ENCODE results near the gene ZNF584.

ZNF584 gene

DNA sequence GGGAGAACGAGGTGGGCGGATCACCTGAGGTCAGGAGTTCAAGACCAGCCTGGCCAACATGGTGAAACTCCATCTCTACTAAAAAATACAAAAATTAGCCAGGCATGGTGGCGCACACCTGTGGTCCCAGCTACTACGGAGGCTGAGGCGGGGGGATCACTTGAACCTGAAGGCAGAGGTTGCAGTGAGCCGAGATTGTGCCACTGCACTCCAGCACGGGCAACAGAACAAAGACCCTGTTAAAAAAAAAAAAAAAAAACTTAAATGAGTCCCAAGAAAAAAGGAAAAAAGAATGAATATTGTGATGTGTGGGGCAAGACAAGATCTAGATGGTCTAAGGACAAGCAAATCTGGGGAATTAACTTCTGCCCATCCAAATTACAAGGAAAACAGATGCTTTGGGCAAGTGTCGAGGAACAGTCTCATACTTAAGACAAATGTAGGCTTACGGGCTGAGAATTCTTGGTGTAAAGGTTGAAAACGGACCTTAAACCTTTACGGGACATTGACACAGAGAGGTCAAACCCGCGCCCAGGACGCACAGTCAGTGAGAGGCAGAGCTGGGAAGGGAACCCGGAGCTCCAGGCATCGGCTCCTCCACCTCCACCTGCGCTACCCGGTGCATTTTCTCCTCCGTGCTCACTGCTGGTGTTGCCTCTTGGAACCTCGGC is 57.8 kb downstream of the ZNF584 start:
- no peak for DNase-seq (ENCODE audit: low read depth in 2 of 2)

GRCh38 chr19:58466760-58467589 is 58.5 kb downstream of the ZNF584 start, which contains the start of gene ZNF324:
TSS of gene ZNF324 (plus strand) at chr19:58467080. CDS start at chr19:58469186, 2,106 bp downstream.
- DNase-seq (ENCODE audit: low read depth in 2 of 2), result peak; percentile 97
